Colonic mucosa (tissue), 4 donors: ENCODE results near the gene POU6F1. TPM values are rescaled to one million over a fixed set of nuclear protein-coding genes. Genes with fewer than 3 reads are reported as not detected.
A peak's percentile ranks its signal among the peaks of the same experiment; 100 is the strongest.

Experiments
- DNase-seq: peaks from one replicate; pipeline ENCODE4 v3.0.0-alpha.2; 2020
- H3K27ac ChIP-seq: fragments of 200-600 bp; one replicate; pipeline ENCODE4 v1.8.0; 2021
- H3K27me3 ChIP-seq: fragments of 200-600 bp; one replicate; pipeline ENCODE4 v1.8.0; 2021
- H3K36me3 ChIP-seq: fragments of 200-600 bp; one replicate; pipeline ENCODE4 v1.8.0; 2021
- H3K4me1 ChIP-seq: fragments of 200-600 bp; one replicate; pipeline ENCODE4 v1.8.0; 2021; ENCODE audit warnings: mild to moderate bottlenecking
- H3K4me3 ChIP-seq: fragments of 200-600 bp; one replicate; pipeline ENCODE4 v1.8.0; 2021
- H3K9ac ChIP-seq, 2 donors: one replicate each; pipeline ENCODE4 v1.7.0; 2013; ENCODE audit warnings: control low read depth in 2 of 2, low read depth in 2 of 2, low read length in 2 of 2
- H3K9me3 ChIP-seq: fragments of 200-600 bp; one replicate; pipeline ENCODE4 v1.8.0; 2021
- intact Hi-C: fragments of 100-400 bp; cut with DNase I; formaldehyde crosslinking; loops from one replicate; pipeline ENCODE4 v1.14.1; 2022
- total RNA-seq, 2 donors: library from RNA; stranded (reverse); fragmentation: NEBNext Ultra II Directional in 1 of 2; extraction: Animal tissue kit (Norgen Biotek cat#: 25700) in 1 of 2; gene quantifications; one replicate each; pipeline ENCODE4 v1.2.1, GENCODE V29; 2021
- TF ChIP-seq, protein P1 (sequence below): fragments of 200-600 bp; IDR thresholded peaks from one replicate; pipeline ENCODE4 v1.8.0; 2022; ENCODE audit warnings: antibody characterized with exemption, mild to moderate bottlenecking
- donor health status: healthy.
- donor health status: DM: no; HTN: no; CAD: no.
- donor health status: DM: no; HTN: no; CAD: no.

POU6F1 gene
- total RNA-seq, 2 donors from 2014 or later: 4.9 to 5.6 TPM

GRCh38 chr12:51244269-51244668 lies 26.4 kb upstream of the POU6F1 start:
- no peak overlapping the region for H3K4me3 ChIP-seq
- no peaks in the 10 kb centered on the region for H3K27me3 ChIP-seq
- peaks cover 11% of the 10 kb centered on the region for H3K4me1 ChIP-seq
- H3K9ac ChIP-seq: no peak overlapping the region
- H3K27ac ChIP-seq: no peak overlapping the region
- DNase-seq: no peak
- no peaks in the 10 kb centered on the region for H3K9me3 ChIP-seq
- H3K36me3 ChIP-seq: peaks cover 19% of the 10 kb centered on the region
- intact Hi-C loops: no loop called here
- TF ChIP-seq, protein P1, sequence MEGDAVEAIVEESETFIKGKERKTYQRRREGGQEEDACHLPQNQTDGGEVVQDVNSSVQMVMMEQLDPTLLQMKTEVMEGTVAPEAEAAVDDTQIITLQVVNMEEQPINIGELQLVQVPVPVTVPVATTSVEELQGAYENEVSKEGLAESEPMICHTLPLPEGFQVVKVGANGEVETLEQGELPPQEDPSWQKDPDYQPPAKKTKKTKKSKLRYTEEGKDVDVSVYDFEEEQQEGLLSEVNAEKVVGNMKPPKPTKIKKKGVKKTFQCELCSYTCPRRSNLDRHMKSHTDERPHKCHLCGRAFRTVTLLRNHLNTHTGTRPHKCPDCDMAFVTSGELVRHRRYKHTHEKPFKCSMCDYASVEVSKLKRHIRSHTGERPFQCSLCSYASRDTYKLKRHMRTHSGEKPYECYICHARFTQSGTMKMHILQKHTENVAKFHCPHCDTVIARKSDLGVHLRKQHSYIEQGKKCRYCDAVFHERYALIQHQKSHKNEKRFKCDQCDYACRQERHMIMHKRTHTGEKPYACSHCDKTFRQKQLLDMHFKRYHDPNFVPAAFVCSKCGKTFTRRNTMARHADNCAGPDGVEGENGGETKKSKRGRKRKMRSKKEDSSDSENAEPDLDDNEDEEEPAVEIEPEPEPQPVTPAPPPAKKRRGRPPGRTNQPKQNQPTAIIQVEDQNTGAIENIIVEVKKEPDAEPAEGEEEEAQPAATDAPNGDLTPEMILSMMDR: no peak

DNA sequence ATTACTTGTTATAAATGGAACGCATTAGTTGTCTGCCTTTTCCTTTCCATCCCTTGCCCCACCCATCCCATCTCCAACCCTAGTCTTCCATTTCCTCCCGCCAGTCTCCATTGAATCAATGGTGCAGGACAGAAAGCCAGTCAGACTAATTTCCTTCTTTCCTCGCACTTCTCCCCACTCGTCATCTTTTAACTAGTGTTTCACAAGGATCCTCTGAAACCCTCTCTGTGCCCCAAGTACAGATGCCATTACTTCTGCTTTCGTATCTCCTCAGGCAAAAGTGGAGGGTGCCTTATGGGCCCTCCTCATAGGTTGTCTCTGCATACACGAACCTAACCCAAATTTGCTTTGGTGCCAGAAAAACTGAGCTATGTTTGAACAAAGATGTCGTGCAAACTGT lies 25.0 kb upstream of the POU6F1 start:
- TF ChIP-seq, protein P1: no peak
- DNase-seq: no peak
- Histone ChIP-seq H3K4me3 (no peak overlapping the region), H3K9ac (no peak overlapping the region), H3K27ac (no peak overlapping the region), H3K36me3 (peaks cover 19% of the 10 kb centered on the region), H3K27me3 (no peaks in the 10 kb centered on the region), H3K4me1 (peaks cover 11% of the 10 kb centered on the region), H3K9me3 (no peaks in the 10 kb centered on the region)
- intact Hi-C loops: no loop called here

GRCh38 chr12:51242120-51242519 lies 24.3 kb upstream of the POU6F1 start:
- Histone ChIP-seq H3K4me3 (no peak overlapping the region), H3K9ac (no peak overlapping the region), H3K9me3 (no peaks in the 10 kb centered on the region), H3K4me1 (peaks cover 11% of the 10 kb centered on the region), H3K27ac (no peak overlapping the region), H3K27me3 (no peaks in the 10 kb centered on the region), H3K36me3 (peaks cover 19% of the 10 kb centered on the region)
- DNase-seq: no peak
- TF ChIP-seq, protein P1: no peak
- intact Hi-C loops: no loop called here

DNA sequence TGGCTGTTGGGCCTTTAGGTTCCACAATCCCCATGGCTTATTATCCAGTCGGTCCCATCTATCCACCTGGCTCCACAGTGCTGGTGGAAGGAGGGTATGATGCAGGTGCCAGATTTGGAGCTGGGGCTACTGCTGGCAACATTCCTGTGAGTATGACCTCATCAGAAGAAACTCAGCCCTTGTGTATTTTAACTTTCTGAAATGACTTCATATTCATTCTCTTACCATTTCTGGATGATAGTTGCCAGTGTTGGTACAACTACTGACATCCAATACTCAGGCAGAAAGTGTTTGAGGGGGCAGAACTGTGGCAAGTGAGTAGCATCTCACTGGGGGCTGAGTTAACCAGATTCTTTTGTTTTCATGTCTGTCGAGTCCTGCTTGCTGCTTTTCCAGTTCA lies 23.1 kb upstream of the POU6F1 start:
- DNase-seq: no peak
- Histone ChIP-seq H3K27ac (no peak overlapping the region), H3K9ac (no peak overlapping the region), H3K4me1 (peaks cover 11% of the 10 kb centered on the region), H3K9me3 (no peaks in the 10 kb centered on the region), H3K4me3 (no peak overlapping the region), H3K27me3 (no peaks in the 10 kb centered on the region), H3K36me3 (peaks cover 19% of the 10 kb centered on the region)
- TF ChIP-seq, protein P1: no peak
- intact Hi-C loops: no loop called here

DNA sequence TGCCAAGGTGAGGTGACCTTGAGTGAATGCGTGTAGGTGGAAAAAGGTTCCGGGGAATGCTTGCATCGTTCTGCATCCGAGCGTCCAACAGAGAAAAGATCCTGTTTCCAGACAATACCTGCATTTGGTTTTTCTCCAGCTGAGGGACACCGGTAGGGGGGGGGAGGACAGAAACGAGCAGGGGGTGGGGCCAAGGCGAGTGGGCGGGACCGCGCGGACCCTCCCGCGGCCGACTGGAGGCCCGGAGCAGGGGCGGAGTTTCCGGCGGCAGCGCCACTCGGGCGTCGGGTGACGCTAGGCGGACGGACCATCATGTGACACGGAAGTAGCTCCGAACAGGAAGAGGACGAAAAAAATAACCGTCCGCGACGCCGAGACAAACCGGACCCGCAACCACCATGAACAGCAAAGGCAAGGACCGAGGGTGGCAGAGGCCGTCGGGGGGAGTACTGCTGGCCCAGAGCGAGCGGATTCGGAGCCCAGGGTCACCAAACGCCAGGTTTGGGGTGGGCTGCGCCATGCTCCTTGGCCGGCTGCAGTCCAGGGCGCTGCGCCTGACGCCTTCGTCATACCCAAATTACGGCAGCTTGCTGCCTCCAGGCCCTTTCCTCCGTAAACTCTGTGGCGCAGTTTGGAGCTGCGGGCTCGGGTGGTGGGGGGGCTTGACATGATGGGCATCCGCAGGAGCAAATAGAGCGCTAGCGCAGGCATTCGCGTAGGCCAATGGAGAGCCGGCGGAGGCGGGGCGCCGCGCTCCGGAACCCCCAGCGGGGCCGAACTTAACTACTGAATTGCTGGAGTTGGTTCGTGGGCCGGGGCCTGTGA lies 20.9 kb upstream of the POU6F1 start, which contains the start of gene DAZAP2:
Gene DAZAP2 (plus strand): TSS at position 317 of the 825 bp plus-strand sequence. CDS start 82 bp downstream, at position 399.
- Histone ChIP-seq H3K9me3 (no peaks in the 10 kb centered on the region), H3K27ac (peak within 1 kb of the TSS; percentile 100), H3K9ac (peak within 1 kb of the TSS; percentile 95 to 100), H3K36me3 (peaks cover 19% of the 10 kb centered on the region), H3K4me3 (peak within 1 kb of the TSS; percentile 84), H3K27me3 (no peaks in the 10 kb centered on the region), H3K4me1 (peaks cover 11% of the 10 kb centered on the region)
- intact Hi-C loops: no loop called here
- TF ChIP-seq, protein P1: peak; percentile 19
- peak; percentile 97 for DNase-seq
